Loucy (cell line): Measurements from ENCODE around the gene METAP1D.

ENCODE experiments used
- EZH2phosphoT487 ChIP-seq: fragments of 200-600 bp; IDR thresholded peaks from 2 replicates; pipeline ENCODE4 v1.6.1; 2018; ENCODE audit warnings: antibody characterized with exemption, mild to moderate bottlenecking, moderate library complexity, borderline replicate concordance
- TF ChIP-seq, protein P1 (sequence below): fragments of 200-600 bp; sonication (generic); conservative IDR thresholded peaks from 2 replicates; pipeline ENCODE4 v1.5.1; 2014; ENCODE audit warnings: mild to moderate bottlenecking, antibody characterized with exemption, low read length

GRCh38 chr2:172084645-172085459 is 85.1 kb downstream of the METAP1D start:
- TF ChIP-seq, protein P1, sequence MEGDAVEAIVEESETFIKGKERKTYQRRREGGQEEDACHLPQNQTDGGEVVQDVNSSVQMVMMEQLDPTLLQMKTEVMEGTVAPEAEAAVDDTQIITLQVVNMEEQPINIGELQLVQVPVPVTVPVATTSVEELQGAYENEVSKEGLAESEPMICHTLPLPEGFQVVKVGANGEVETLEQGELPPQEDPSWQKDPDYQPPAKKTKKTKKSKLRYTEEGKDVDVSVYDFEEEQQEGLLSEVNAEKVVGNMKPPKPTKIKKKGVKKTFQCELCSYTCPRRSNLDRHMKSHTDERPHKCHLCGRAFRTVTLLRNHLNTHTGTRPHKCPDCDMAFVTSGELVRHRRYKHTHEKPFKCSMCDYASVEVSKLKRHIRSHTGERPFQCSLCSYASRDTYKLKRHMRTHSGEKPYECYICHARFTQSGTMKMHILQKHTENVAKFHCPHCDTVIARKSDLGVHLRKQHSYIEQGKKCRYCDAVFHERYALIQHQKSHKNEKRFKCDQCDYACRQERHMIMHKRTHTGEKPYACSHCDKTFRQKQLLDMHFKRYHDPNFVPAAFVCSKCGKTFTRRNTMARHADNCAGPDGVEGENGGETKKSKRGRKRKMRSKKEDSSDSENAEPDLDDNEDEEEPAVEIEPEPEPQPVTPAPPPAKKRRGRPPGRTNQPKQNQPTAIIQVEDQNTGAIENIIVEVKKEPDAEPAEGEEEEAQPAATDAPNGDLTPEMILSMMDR: no peak
- TF ChIP-seq EZH2phosphoT487: no peak
